SK-MEL-5 (cell line): ENCODE measurements around the gene CALM1. TPM values are rescaled to one million over a fixed set of nuclear protein-coding genes. Genes with fewer than 3 reads are reported as not detected.

Experiments used
- DNase-seq: peaks from one replicate; pipeline ENCODE4 v3.0.0-alpha.2; 2016; ENCODE audit warnings: low read depth, low spot score
- in situ Hi-C: cut with HindIII; loops from 2 replicates; pipeline ENCODE4 v1.10.0; 2016; ENCODE audit warnings: low sequenced_read_pairs, high pct_unique_total_duplicates, low pct_unique_long_range_greater_than_20kb
- total RNA-seq: library from RNA; depleted of rRNA; stranded (reverse); fragments of >200 nt; shearing (Covaris generic); gene quantifications from 2 replicates; pipeline ENCODE4 v1.2.3, GENCODE V29; 2014

The CALM1 gene
- total RNA-seq, 1 experiment from 2014 or later, result 303 TPM

DNA sequence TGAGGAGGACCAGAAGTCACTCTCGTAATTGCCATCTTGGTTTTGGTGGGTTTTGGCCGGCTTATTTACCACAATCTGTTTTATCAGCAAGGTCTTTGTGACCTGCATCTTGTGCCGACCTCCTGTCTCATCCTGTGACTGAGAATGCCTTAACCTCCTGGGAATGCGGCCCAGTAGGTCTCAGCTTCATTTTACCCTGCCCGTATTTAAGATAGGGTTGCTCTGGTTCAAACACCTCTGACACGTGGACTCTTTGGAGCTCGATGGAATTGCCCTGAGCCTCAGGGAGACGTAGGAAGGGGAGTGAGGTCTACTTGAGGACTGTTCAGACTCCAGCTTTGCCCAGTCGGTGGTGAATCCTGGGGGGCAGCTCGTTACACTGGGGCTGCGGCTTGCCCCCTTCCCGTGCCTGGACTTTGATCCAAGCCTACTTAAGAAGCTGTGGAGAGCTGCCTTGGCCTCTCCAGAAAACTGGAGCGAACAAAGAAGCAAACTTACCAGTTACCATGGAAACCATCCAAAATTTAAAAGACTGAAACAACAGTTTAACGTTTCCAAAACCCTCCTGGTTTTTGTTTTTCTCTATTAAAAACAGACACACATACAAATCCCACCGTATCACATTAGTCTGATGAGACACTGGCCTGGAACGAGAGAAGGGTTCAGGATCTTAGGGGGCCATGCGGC is 28.0 kb downstream of the CALM1 start:
- in situ Hi-C loops, result no loop called here
- no peak for DNase-seq

DNA sequence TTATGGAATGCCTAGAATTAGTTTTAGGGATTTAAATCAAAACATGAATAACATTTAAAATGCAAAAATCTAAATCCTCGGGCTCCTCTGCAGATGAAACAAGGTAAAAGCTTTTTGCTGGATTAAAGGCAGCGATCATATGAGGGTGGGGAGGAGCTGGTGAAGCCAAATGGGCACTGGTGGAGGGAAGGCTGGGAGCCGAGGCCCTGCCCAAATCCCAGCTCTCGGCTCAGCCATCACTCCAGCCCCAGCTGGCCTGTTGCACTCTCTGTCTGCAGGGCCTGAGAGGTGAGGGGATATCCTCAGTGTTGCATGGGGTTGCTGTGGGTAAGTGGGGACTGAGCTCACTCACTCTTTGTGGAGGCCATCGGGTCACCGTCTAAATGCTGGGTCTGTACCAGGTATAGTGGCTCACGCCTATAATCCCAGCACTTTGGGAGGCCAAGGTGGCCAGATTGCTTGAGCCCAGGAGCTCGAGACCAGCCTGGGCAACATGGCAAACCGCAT is 28.6 kb downstream of the CALM1 start:
- in situ Hi-C loops, result no loop called here
- DNase-seq, result no peak

DNA sequence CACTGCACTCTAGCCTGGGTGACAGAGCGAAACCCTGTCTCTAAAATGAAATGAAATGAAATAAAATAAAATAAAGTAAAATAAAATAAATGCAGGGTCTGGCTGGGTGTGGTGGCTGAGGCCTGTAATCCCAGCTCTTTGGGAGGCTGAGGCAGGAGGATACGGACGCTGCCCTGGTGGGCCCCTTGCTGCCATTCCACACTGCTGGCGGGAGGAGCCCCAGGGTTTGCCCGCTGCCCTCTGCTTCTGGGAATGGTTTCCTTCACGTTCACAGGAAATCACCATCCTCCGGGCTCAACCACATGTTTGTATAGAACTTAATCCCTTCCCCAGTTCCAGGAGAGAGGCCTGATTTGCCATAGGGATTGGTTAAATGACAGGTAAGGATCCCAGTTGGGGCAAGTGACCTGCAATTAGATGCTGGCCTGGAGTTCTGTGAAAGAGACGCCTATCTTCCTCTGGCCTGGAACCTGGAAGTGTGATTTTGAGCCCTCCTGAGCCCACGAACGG is 29.3 kb downstream of the CALM1 start:
- DNase-seq, result no peak
- in situ Hi-C loops, result no loop called here

DNA sequence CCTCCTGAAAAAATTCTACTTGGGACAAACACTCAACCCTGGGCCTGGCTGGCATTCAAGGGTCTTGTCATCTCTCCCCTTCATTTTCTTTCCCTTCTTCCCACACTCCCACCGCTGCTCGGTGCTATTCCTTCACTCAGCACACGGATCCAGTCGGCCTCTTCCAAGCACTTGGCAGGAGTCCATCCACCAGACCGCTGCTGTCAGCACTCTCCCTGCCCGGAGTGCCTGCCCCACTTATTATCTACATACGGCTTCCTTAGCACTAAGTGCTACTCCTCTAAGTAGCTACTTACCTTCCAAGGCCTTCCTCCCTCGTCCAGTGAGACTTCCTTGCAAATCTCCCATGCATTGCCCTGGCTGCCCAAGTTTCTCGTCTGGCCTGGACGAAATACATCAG is 29.8 kb downstream of the CALM1 start:
- no peak for DNase-seq
- in situ Hi-C loops, result no loop called here

DNA sequence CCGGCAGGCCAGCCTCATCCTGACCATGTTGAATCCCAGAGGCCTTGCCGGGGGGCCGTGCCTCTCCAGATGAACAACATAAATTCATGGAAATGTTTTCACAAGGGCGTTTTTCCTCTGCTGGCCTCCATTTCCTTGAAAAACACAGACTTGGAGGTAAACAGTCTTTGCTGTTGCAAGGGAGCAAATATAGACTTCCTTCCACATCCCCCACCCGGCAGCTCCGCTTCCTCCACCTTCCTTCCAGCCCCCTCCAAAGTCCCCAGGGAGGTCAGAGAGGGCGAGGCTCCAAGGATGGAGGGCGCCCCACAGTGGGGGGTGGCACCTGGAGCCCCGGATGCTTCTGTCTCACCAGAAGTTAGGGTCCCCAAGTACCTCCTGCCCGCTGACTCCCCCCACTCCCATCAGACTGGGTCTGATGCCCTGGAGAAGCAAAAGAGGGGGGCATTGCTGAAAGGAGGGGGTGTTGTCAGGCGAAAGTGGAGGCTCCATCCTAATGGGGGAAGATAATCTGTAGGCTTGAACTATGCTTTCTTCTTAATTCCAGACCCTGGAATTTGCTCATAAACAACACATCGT is 31.1 kb downstream of the CALM1 start:
- in situ Hi-C loops, result no loop called here
- DNase-seq, result no peak

DNA sequence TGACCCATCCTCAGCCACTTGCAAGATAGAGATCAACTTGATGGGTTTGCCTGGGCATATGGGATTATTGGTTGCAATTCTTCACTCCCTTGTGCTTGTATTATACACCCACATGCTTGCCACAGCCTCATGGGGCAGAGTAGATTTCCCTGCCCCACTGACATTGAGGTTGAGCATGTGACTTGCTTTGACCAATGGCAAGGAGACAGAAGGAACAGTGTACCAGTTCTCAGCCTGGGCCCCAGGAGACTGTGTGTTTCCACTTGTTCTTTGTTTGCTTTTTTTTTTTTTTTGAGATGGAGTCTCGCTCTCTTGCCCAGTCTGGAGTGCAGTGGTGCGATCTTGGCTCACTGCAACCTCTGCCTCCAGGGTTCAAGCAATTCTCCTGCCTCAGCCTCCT is 31.8 kb downstream of the CALM1 start:
- in situ Hi-C loops, result no loop called here
- peak; percentile 36 for DNase-seq

DNA sequence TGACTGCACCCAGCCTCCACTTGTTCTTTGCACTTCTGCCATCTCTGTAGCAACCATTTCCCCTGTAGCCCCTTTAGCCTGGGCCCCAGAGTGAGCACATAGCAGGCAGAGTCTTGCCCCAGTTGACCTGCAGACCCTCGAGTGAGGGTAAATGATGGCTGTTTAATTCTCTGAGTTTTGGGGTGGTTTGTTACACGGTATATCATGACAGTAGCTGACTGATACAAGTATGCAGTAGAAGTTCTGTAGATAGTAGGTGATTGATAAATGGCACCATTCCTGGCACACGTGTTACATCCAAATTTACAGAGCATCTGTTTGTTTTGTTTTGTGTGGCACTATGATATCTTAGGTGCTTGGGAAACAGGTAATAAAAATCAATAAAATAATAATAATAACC is 32.4 kb downstream of the CALM1 start:
- in situ Hi-C loops, result no loop called here
- DNase-seq, result no peak

DNA sequence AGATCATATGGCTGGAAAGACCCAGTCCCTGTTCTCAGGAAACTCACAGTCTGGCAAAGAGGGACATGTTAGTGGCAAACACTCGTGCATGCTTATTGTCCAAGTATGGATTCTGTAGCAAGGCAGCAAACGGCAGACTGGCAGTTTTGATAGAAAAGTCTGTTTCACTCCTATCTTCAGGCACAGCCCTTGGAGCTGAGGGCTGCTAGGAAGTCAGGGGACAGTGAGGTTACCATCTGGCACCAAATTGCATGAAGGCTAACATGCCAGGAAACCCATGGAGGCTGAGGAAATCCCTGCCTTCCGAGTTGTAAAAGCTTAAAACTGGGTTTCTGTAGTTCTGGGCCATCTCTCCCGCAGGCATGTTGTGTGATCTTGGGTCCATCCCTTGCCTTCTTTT is 32.9 kb downstream of the CALM1 start:
- in situ Hi-C loops, result no loop called here
- no peak for DNase-seq

DNA sequence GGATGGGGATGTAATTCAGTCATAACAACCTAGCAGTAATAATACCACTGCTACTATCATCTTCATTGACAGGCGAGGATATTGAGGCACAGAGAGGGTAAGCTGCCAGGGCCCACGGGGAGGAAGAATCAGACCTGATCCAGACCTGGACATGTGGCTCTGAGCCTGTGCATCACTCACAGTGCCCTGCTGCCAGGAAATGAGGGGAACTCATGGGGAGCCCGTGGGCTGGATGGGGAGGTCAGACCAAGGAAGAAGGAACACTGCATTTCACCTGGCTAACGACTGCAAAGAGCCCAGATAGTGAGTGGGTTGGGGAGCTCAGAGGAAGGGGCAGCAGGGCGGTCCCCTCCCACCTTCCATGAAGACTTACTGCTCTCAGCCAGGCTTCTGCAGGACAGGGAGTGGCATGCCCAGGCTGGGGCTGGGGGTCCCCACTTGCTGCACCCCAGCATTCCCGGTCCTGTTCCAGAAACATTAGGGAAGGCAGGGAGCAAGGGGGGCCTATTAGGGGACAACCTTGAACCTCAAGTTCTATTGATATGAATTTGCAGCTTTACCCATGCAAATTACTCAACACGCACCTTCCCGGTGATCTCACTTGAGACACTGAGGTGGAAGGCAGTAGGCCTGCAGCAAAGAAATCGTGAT is 37.7 kb downstream of the CALM1 start:
- in situ Hi-C loops, result no loop called here
- no peak for DNase-seq

DNA sequence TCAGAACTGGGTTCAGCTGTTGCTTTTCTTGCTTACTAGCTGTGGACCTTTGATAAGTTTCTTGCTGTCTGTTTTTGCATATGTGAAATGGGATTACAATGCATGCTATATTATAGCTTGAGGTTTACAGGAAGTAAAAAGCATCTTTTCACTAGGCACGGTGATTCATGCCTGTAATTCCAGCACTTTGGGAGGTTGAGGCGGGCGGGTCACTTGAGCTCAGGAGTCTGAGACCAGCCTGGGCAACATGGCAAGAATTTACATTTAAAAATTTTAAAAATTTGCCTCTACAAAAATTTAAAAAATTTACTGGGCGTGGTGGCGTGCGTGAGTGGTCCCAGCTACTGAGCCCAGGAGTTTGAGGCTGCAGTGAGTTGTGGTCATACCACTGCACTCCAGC is 42.0 kb downstream of the CALM1 start:
- in situ Hi-C loops, result no loop called here
- DNase-seq, result no peak

DNA sequence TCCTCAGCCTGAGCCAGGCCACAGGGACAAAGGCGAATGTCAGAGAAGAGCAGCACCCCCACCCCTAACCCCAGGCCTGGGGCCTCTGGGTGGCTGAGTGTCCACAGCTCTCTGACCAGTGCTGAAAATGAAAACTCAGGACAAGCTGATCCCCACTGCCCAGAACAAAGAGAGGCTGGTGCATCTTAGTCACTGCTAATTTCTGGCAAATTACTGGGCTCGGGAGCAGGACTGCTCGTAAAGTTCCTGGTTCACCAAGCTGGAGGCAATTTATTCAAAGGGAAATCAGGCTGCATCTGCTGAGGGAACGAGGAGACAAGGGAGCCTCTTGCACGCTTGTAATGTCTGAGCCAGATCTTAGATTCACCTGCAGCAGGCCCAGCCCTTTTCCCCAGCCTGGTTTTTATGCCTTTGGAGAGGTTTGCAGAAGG is 43.2 kb downstream of the CALM1 start:
- in situ Hi-C loops, result no loop called here
- DNase-seq, result no peak

DNA sequence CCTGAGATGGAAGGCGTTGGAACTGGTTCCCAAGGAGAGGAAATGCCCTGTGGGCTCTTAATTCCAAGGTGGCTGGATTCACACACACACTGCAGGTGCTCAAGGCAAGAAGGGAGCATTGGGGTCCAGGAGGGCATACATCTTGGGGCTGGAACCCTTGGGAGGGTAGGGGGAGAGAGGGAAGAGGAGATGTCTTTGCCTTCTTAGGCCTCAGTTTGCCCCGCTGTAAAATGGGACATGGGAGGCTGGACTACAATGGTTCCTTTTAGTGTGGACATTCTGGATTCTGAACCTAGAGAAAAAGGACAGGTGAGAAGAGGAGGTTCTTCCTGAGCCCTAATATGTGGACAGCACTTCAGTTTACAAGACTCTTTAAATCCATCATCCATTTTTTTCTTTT is 43.8 kb downstream of the CALM1 start:
- in situ Hi-C loops, result no loop called here
- no peak for DNase-seq

DNA sequence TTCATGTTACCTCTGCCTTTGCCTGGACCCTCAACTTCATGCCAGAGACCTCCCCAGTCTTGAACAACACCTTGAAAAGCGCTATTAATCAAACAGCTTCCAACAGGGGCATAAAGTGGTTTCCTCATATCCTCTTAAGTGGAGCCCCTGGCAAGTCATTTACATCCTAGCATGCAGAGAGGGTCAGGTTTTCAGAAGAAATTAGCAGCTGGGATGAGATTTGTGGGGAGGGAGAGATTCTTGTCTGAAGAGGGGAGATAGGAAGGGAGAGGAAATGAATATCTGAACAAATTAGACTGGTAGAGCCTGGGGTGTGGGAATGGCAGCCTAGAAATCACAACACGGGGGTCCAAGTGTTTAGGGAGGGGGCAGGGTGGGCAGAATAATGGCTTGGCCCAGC is 45.6 kb downstream of the CALM1 start:
- DNase-seq, result no peak
- in situ Hi-C loops, result no loop called here

DNA sequence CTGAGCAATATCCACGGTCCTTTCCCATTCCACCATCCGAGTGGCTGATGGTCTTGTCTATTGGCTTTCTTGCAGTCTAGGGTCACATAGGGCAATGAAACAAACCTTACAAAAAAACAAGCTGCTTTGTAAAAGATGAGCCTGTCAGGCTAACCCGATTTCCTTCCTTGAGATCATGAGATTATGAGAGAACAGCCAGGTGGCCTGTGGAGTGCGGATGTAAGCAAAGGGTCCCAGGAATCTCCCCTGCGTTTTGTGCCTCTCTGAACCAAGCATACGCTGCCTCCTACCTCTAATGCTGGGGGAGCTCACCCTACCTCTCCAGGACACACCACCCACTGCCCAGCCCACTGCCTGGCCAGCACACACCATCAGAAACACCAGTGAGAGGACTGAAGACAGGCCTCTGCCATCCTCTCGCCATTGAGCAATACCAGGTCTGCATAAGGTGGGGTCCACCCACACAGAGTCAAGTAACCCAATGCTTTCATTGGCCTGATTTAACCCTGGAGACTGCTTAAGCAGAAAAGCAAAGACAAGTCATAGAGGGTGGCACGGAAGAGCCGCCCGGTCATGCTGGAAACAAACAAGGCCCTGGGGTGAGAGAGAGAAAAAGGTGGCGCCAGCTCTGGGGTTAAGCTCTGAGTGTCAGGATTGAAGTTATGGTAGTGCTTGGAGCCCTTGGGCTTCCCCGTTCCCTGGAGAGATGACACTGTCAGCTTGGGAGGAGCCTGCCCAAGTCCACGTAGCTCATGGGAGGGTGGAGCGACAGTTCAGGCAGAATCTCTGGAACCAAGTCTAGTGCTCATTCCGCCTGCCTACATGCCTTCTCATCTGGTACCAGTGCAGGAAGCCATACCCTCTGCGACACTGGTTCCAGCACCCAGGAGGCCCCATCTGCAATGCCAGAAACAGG is 46.6 kb downstream of the CALM1 start:
- in situ Hi-C loops, result no loop called here

DNA sequence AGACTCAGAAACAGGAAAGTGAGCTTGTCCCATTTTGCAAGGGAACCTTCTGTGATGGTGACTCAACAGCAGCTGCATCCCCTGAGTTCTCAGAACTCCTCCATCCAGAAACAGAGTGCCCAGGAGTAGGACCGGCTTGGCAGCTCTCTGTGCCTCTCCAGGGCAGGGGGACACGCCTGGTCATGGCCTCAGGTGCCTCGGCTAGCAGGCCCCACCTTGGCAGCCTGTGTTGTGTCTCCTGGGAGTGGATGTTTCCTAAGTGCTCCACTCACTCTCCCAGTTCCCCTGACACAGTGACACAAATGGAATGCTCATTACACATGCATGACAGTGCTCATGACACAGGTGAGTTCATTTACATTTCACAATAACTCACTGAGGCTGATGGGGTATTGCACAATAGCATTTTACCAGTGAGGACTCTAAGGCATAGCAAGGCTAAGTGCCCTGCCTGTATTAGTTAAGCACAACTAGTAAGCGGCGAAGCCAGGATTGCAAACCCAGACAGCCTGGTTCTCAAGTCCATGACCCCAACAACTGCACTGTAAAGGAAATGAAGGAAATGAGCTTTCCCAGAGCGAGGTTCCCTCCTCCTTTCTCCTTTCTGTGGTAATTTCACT is 47.4 kb downstream of the CALM1 start:
- DNase-seq, result no peak
- in situ Hi-C loops, result no loop called here

More for the DNA sequence above, 46.6 kb downstream of the CALM1 start:
- DNase-seq, result no peak

DNA sequence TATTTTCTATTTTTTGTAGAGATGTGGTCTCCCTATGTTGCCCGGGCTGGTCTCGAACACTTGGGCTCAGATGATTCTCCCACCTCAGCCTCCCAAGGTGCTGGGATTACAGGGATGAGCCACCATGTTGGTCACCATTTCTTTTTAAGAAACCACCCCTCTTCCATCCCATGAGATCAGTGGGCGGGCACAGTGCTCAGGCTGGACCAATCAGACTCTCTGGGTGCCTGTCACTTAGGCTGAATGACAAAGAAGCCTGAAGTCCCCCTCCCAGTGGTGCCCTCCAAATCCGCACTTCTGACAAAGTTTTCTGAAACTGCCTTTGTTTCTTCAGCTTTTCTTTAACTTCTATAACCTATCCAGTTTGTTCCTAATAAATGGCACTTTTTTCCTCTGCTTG is 48.2 kb downstream of the CALM1 start:
- DNase-seq, result no peak
- in situ Hi-C loops, result no loop called here

DNA sequence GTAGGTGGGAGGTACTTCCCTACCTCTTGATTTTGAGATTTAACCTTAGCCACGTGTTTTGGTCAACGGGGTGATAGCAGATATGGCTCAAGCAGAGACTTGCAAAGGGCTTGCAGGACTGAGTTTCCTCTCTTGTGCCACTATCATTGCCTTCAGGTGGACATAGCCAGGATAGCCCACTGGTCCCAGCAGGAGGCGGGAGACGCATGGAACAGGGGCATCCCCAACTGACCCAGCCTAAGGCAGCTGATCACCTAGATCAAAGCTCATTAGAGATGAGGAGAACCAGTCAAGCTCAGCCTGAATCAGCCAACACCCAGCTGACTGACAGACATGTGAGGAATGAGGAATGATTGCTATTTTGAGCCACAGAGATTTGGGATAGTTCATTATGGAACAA is 49.6 kb downstream of the CALM1 start:
- in situ Hi-C loops, result no loop called here
- DNase-seq, result no peak
